RWPE2 (cell line): ENCODE data around the gene ZFYVE19.

Source experiments
- ATAC-seq: fragments of 200-7000 bp; cut with Tn5 transposase; 3 replicates; pipeline ENCODE4 v1.9.1; 2021; ENCODE audit warnings: low read depth
- DNase-seq: peaks from one replicate; pipeline ENCODE4 v3.0.0-alpha.2; 2020; ENCODE audit warnings: low spot score
- H3K27ac ChIP-seq: fragments of 450-650 bp; 2 replicates; pipeline ENCODE4 v1.5.1; 2017; ENCODE audit warnings: mild to moderate bottlenecking; ENCODE audit not compliant: poor library complexity, severe bottlenecking
- H3K27me3 ChIP-seq: fragments of 250-450 bp; sonication (Bioruptor Pico); 2 replicates; pipeline ENCODE4 v1.5.1; 2021; ENCODE audit warnings: mild to moderate bottlenecking, moderate library complexity; ENCODE audit not compliant: insufficient read depth, poor library complexity, severe bottlenecking
- H3K36me3 ChIP-seq: fragments of 250-450 bp; sonication (Bioruptor Pico); 2 replicates; pipeline ENCODE4 v1.5.1; 2020; ENCODE audit warnings: low read depth, mild to moderate bottlenecking, moderate library complexity
- H3K4me1 ChIP-seq: fragments of 250-450 bp; sonication (Bioruptor Pico); 2 replicates; pipeline ENCODE4 v1.5.1; 2021; ENCODE audit warnings: mild to moderate bottlenecking, moderate library complexity; ENCODE audit not compliant: insufficient read depth, poor library complexity, severe bottlenecking
- H3K4me3 ChIP-seq: fragments of 250-450 bp; sonication (Bioruptor Pico); 2 replicates; pipeline ENCODE4 v1.5.1; 2021; ENCODE audit warnings: mild to moderate bottlenecking, moderate library complexity; ENCODE audit not compliant: severe bottlenecking
- H3K9me3 ChIP-seq: fragments of 250-450 bp; sonication (Bioruptor Pico); 2 replicates; pipeline ENCODE4 v1.5.1; 2021; ENCODE audit warnings: mild to moderate bottlenecking, moderate library complexity; ENCODE audit not compliant: severe bottlenecking
- CTCF ChIP-seq: fragments of 450-650 bp; IDR thresholded peaks from one replicate; pipeline ENCODE4 v1.5.1; 2017; ENCODE audit warnings: mild to moderate bottlenecking, moderate library complexity; ENCODE audit not compliant: poor library complexity, severe bottlenecking

The ZFYVE19 gene

GRCh38 chr15:40844696-40845030, 37.8 kb downstream of the ZFYVE19 start:
- Histone ChIP-seq H3K27me3 (no peaks in the 10 kb centered on the region), H3K27ac (peak overlapping the region; percentile 90), H3K36me3 (peaks cover 41% of the 10 kb centered on the region), H3K4me3 (peak overlapping the region; percentile 61), H3K4me1 (peaks cover 24% of the 10 kb centered on the region), H3K9me3 (no peaks in the 10 kb centered on the region)
- DNase-seq = no peak
- peak; percentile 11 for ATAC-seq
- no peak for TF ChIP-seq CTCF

DNA sequence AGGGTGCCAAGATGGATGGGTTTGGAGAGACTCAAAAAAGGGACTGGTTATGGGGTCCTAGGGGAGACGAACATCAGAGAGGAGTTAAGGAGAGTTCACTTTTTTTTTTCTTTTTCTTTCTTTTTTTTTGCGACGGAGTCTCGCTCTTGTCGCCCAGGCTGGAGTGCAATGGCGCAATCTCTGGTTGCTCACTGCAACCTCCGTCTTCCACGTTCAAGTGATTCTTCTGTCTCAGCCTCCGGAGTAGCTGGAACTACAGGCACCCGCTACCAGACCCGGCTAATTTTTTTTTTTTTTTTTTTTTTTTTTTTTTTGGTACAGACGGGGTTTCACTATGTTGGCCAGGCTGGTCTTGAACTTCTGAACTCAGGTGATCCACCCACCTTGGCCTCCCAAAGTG, 38.1 kb downstream of the ZFYVE19 start:
- peaks cover 45% of the 10 kb centered on the region for H3K36me3 ChIP-seq
- peak overlapping the region; percentile 90 for H3K27ac ChIP-seq
- no peaks in the 10 kb centered on the region for H3K9me3 ChIP-seq
- H3K27me3 ChIP-seq = no peaks in the 10 kb centered on the region
- H3K4me1 ChIP-seq = peaks cover 24% of the 10 kb centered on the region
- no peak for DNase-seq
- H3K4me3 ChIP-seq = peak overlapping the region; percentile 61
- no peak for TF ChIP-seq CTCF
- ATAC-seq = no peak

GRCh38 chr15:40845511-40846284, 38.8 kb downstream of the ZFYVE19 start:
- ATAC-seq = peak; percentile 87
- peaks cover 24% of the 10 kb centered on the region for H3K4me1 ChIP-seq

DNA sequence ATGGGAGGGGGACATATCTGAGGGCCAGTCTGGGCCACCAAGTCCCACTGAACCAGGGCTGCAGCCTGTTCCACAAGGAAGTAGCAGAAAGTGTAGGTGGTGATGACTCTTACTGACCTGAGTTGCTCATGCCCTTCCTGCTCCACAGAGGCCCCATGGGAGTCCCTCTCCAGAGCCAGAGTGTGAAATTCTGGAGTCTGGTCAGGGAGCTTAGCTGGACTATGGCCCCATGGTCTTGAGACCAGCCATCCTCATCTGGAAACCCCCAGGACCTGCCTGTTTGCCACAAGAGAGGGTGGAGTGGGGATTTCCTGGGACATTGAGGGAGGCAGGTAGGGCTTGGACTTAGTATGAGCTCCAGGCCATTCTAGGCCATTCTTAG, 39.9 kb downstream of the ZFYVE19 start:
- Histone ChIP-seq H3K27me3 (no peaks in the 10 kb centered on the region), H3K4me3 (peak overlapping the region; percentile 61), H3K9me3 (no peaks in the 10 kb centered on the region), H3K36me3 (peaks cover 63% of the 10 kb centered on the region), H3K4me1 (peaks cover 24% of the 10 kb centered on the region), H3K27ac (peak overlapping the region; percentile 90)
- no peak for TF ChIP-seq CTCF
- no peak for ATAC-seq
- DNase-seq = no peak

More at GRCh38 chr15:40845511-40846284, 38.8 kb downstream of the ZFYVE19 start:
- DNase-seq = peak; percentile 98
- TF ChIP-seq CTCF = no peak
- H3K9me3 ChIP-seq = no peaks in the 10 kb centered on the region
- H3K36me3 ChIP-seq = peaks cover 51% of the 10 kb centered on the region
- H3K27me3 ChIP-seq = no peaks in the 10 kb centered on the region
- peak overlapping the region; percentile 90 for H3K27ac ChIP-seq
- peak overlapping the region; percentile 61 for H3K4me3 ChIP-seq
